GM19463 (cell line): ENCODE data around the gene DRD1.
A peak's percentile ranks its signal among the peaks of the same experiment; 100 is the strongest.
"Not testable (repeated sequence)": the region's sequence is repeated elsewhere in the genome, so short reads cannot be mapped to it uniquely, and the experiment has no call there.

ENCODE experiments used
- ATAC-seq: cut with Tn5 transposase; IDR thresholded peaks from one replicate; pipeline ENCODE4 v1.9.1; 2021; ENCODE audit warnings: mild to moderate bottlenecking, moderate library complexity; ENCODE audit not compliant: unreplicated experiment

Gene DRD1

GRCh38 chr5:175468892-175469291 lies 24.9 kb upstream of the DRD1 start:
- ATAC-seq: no peak

- ATAC-seq: no peak
These were observed 24.2 kb upstream of the DRD1 start for GRCh38 chr5:175467983-175468690.

GRCh38 chr5:175466700-175467318 lies 22.8 kb upstream of the DRD1 start:
- no peak for ATAC-seq

- no peak for ATAC-seq
These were observed 21.3 kb upstream of the DRD1 start for GRCh38 chr5:175465282-175465681.

GRCh38 chr5:175464942-175465233 lies 20.9 kb upstream of the DRD1 start:
- ATAC-seq: no peak

- ATAC-seq: peak; percentile 98
These were observed 20.3 kb upstream of the DRD1 start for GRCh38 chr5:175464074-175464941.

- ATAC-seq: no peak
These were observed 19.7 kb upstream of the DRD1 start for GRCh38 chr5:175463641-175464040.

- ATAC-seq: no peak
These were observed 17.4 kb upstream of the DRD1 start for GRCh38 chr5:175461370-175461769.

- ATAC-seq: no peak
These were observed 16.6 kb upstream of the DRD1 start for GRCh38 chr5:175460552-175460951.

- ATAC-seq: no peak
These were observed 16.1 kb upstream of the DRD1 start for GRCh38 chr5:175460126-175460525.

- ATAC-seq: peak; percentile 94
These were observed 13.5 kb upstream of the DRD1 start for GRCh38 chr5:175457466-175457865.

GRCh38 chr5:175456105-175456742 lies 12.2 kb upstream of the DRD1 start:
- no peak for ATAC-seq

- ATAC-seq: not testable (repeated sequence)
These were observed 10.4 kb upstream of the DRD1 start for GRCh38 chr5:175454338-175454737.

GRCh38 chr5:175452166-175452565 lies 8.2 kb upstream of the DRD1 start:
- ATAC-seq: no peak

- no peak for ATAC-seq
These were observed 4.3 kb upstream of the DRD1 start for GRCh38 chr5:175448276-175448675.

- no peak for ATAC-seq
These were observed 3.6 kb upstream of the DRD1 start for GRCh38 chr5:175447571-175447970.

- ATAC-seq: not testable (repeated sequence)
These were observed 2.4 kb upstream of the DRD1 start for GRCh38 chr5:175446378-175446777.

- no peak for ATAC-seq
These were observed 999 bp upstream of the DRD1 start for GRCh38 chr5:175444905-175445456.

GRCh38 chr5:175443514-175444059 lies 395 bp downstream of the DRD1 start:
- ATAC-seq: no peak

- no peak for ATAC-seq
These were observed 5.6 kb downstream of the DRD1 start for GRCh38 chr5:175438234-175438857.
